HFF-Myc (cell line): Measurements from ENCODE around the gene NTPCR.

Source experiments
- DNase-seq: peaks from one replicate; pipeline ENCODE4 v3.0.0-alpha.2; 2011; ENCODE audit warnings: low read depth; ENCODE audit errors: extremely low read depth
- H3K4me3 ChIP-seq: replicated peaks from 2 replicates; pipeline ENCODE4 v1.5.1; 2011; ENCODE audit warnings: low read depth, mild to moderate bottlenecking, control low read depth, low read length
- CTCF ChIP-seq: IDR thresholded peaks from 2 replicates; pipeline ENCODE4 v1.5.1; 2012; ENCODE audit warnings: mild to moderate bottlenecking, low read depth, low read length, control low read depth; ENCODE audit errors: missing control alignments

NTPCR gene

GRCh38 chr1:232980355-232980978 is 30.1 kb downstream of the NTPCR start:
- no peak for DNase-seq
- no peak for TF ChIP-seq CTCF
- no peak overlapping the region for H3K4me3 ChIP-seq

DNA sequence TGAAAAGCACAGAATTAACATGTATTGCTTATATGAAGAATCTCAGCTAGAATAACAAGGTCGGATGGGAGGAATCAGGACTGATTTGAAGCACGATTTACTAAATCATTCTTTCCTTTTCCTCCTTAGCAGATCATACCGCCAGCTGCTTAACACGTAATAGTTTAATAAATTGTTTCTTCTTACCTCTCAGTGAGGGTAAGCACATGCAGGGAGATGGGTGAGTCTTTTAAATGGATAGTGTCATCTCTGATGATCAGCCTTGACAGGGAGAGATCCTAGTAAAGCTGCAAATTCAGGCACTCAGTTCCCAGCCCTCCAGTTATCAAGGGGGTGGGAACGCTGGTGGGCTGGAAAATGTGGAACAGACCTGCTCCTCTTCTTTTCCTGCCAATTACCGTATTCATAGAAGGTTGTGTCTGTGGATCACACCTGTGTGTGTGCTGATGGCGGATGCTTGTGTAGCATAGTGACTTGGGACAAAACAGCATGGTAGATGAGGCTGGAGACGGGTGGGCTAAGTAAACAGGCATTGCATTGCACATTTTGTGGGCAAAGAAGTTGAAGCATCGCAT is 30.7 kb downstream of the NTPCR start:
- TF ChIP-seq CTCF, result no peak
- DNase-seq, result no peak

DNA sequence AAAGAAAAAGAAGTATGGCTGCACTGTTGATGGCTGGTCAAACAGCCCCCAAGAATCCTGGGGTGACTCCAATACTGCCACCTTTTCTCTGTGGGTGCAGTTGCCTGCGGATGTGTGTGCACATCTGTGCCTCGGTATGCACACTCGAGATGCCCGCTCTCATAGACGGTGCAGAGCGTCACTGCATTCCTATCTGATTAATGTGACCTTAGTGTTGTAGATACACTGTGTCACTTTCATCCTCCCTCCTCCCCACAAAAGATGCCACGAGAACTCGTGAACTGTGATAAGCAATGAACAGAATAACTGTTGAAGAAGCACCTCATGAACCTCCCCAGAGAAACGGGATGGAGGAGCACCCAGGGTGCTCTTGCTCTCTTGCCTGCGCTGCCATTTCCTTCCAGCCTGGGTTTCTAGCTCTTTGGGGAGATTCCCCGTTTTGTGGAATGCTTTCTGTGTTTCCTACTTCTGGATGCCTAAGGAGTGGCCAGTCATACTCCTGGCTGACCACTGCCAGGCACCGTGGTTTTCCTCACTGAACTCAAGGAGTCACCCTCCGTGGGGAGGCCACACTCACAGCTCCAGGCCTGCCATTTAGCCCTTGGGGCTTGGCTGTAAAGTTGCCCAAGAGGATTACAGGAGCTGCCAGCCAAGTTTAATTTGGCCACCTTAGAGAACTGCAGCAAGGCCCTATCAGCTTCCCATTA is 32.0 kb downstream of the NTPCR start:
- TF ChIP-seq CTCF, result no peak
- H3K4me3 ChIP-seq, result no peak overlapping the region
- DNase-seq, result no peak

More for the DNA sequence above, 30.7 kb downstream of the NTPCR start:
- H3K4me3 ChIP-seq, result no peak overlapping the region

DNA sequence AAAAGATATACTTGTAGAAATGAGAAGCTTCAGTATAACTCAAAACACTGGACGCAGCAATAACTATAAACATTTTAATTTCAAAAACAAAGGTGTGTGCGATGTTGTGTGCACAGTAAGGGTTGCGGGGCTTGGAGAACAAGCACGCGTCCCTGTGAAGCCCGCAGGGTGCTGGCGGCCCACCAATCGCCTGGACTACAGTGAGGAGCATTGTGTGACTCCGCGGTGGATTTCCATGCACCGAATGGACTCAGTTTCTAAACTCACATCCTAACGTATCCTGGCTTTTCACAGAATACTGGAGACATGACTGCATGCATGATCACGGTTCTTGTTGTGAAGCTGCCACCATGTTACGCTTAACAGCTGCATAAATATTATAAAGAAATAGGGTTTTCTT is 33.0 kb downstream of the NTPCR start:
- DNase-seq, result no peak
- H3K4me3 ChIP-seq, result no peak overlapping the region
- no peak for TF ChIP-seq CTCF

- no peak for TF ChIP-seq CTCF
- DNase-seq, result no peak
- H3K4me3 ChIP-seq, result no peak overlapping the region
These were observed 33.6 kb downstream of the NTPCR start for GRCh38 chr1:232983817-232984567.

GRCh38 chr1:232984577-232985425 is 34.4 kb downstream of the NTPCR start:
- DNase-seq, result no peak
- no peak overlapping the region for H3K4me3 ChIP-seq
- no peak for TF ChIP-seq CTCF
